ENCODE results near the gene DLG5. TPM values are rescaled to one million over a fixed set of nuclear protein-coding genes. Genes with fewer than 3 reads are reported as not detected.

Gene DLG5
- total and polyA plus RNA-seq, 9 of the 15 experiments (the other 6 are each of a cell fraction or from before 2014, with no cell fraction given), result 1.4 to 26.8 (median 11.2) TPM

GRCh38 chr10:77794256-77795142 is 132.1 kb downstream of the DLG5 start:
- intact Hi-C loops (cut with micrococcal nuclease), result no loop called here
- POLR2A ChIA-PET, result no interaction called here
- DNase-seq (ENCODE audit: extremely low read depth in 1 of 4, low spot score in 3 of 4) (no peak), ATAC-seq (no peak), FAIRE-seq (no peak)
- in situ Hi-C loops (cut with MboI), result no loop called here
- H3K4me3 ChIP-seq, result no peak overlapping the region
- 91% methylated on average over 23 of the region's 23 CpGs for WGBS (ENCODE audit: insufficient coverage, low coverage, missing lambda C conversion rate)
- BruUV-seq (replicated peaks), result no TSS peak
- H2AFZ ChIP-seq (ENCODE audit: low read depth, low read length), result no peak overlapping the region
- no peak overlapping the region for H3K4me2 ChIP-seq (ENCODE audit: insufficient read depth, low read length)
- H3K9ac ChIP-seq (ENCODE audit: insufficient read depth in 1 of 2, low read depth in 2 of 2, low read length in 2 of 2), result no peak overlapping the region
- H3K27me3 ChIP-seq (ENCODE audit: control insufficient read depth in 2 of 2, insufficient read depth in 2 of 2, low read length in 2 of 2), result no peaks in the 10 kb centered on the region
- CTCF ChIA-PET (ENCODE audit: low intra/inter-chr PET ratio), result no interaction called here
- H3K36me3 ChIP-seq (ENCODE audit: control insufficient read depth, insufficient read depth, low read length), result peaks cover 70% of the 10 kb centered on the region; the same call in 2 of the 3 replicates
- H3K4me1 ChIP-seq (replicated peaks in 1 of 2; ENCODE audit: control insufficient read depth in 2 of 2, insufficient read depth in 2 of 2, low read length in 2 of 2), result no peaks in the 10 kb centered on the region
- no peaks in the 10 kb centered on the region for H3K9me3 ChIP-seq (replicated peaks; ENCODE audit: control insufficient read depth, insufficient read depth, low read depth, low read length)
- H3K27ac ChIP-seq (ENCODE audit: extremely low read depth, low read depth, low read length), result no peak overlapping the region
- H3K9me1 ChIP-seq (ENCODE audit: control insufficient read depth, insufficient read depth, low read length), result no peaks in the 10 kb centered on the region
- peaks cover 9% of the 10 kb centered on the region; the same call in 1 of the 2 replicates for H4K20me1 ChIP-seq (replicated peaks; ENCODE audit: control insufficient read depth, insufficient read depth, low read length)
- H3K79me2 ChIP-seq (ENCODE audit: control insufficient read depth, insufficient read depth, low read length), result no peaks in the 10 kb centered on the region
- peak; percentile 40; the same call in 1 of the 2 replicates for TF ChIP-seq POLR2G (IDR thresholded peaks at IDR 0.05; ENCODE audit: low read depth, low read length)
- TF ChIP-seq CBFB (CRISPR knock-in tag; IDR thresholded peaks at IDR 0.05), result no peak

GRCh38 chr10:77793831-77794230 is 132.7 kb downstream of the DLG5 start:
- H3K36me3 ChIP-seq (ENCODE audit: control insufficient read depth, insufficient read depth, low read length), result peaks cover 63% of the 10 kb centered on the region; the same call in 2 of the 3 replicates
- ATAC-seq, result no peak
- ChIA-PET POLR2A (no interaction called here), CTCF (ENCODE audit: low intra/inter-chr PET ratio) (no interaction called here)
- no peaks in the 10 kb centered on the region for H3K79me2 ChIP-seq (ENCODE audit: control insufficient read depth, insufficient read depth, low read length)
- 71% methylated on average over 7 of the region's 7 CpGs for WGBS (ENCODE audit: insufficient coverage, low coverage, missing lambda C conversion rate)
- H3K4me1 ChIP-seq (replicated peaks in 1 of 2; ENCODE audit: control insufficient read depth in 2 of 2, insufficient read depth in 2 of 2, low read length in 2 of 2), result no peaks in the 10 kb centered on the region
- H4K20me1 ChIP-seq (replicated peaks; ENCODE audit: control insufficient read depth, insufficient read depth, low read length), result 0 out of 2 replicates have a peak, but pooled peaks cover 3% of the 10 kb centered on the region
- H3K27ac ChIP-seq (ENCODE audit: extremely low read depth, low read depth, low read length), result no peak overlapping the region
- H3K9me3 ChIP-seq (replicated peaks; ENCODE audit: control insufficient read depth, insufficient read depth, low read depth, low read length), result no peaks in the 10 kb centered on the region
- DNase-seq (ENCODE audit: extremely low read depth in 1 of 4, low spot score in 3 of 4), result no peak
- in situ Hi-C loops (cut with MboI), result no loop called here
- FAIRE-seq, result no peak
- H3K4me2 ChIP-seq (ENCODE audit: insufficient read depth, low read length), result no peak overlapping the region
- no peak overlapping the region for H2AFZ ChIP-seq (ENCODE audit: low read depth, low read length)
- H3K27me3 ChIP-seq (ENCODE audit: control insufficient read depth in 2 of 2, insufficient read depth in 2 of 2, low read length in 2 of 2), result no peaks in the 10 kb centered on the region
- no peaks in the 10 kb centered on the region for H3K9me1 ChIP-seq (ENCODE audit: control insufficient read depth, insufficient read depth, low read length)
- H3K4me3 ChIP-seq, result no peak overlapping the region
- no TSS peak for BruUV-seq (replicated peaks)
- intact Hi-C loops (cut with micrococcal nuclease), result no loop called here
- no peak overlapping the region for H3K9ac ChIP-seq (ENCODE audit: insufficient read depth in 1 of 2, low read depth in 2 of 2, low read length in 2 of 2)
- TF ChIP-seq MXD1 (CRISPR knock-in tag; IDR thresholded peaks at IDR 0.05; ENCODE audit: borderline replicate concordance, poor library complexity, severe bottlenecking), result no peak
- no peak for TF ChIP-seq TCFL5 (CRISPR knock-in tag; conservative IDR thresholded peaks at IDR 0.05)
- TF ChIP-seq HDAC8 (tag; IDR thresholded peaks at IDR 0.05), result no peak
- TF ChIP-seq ZNF507 (tag; conservative IDR thresholded peaks at IDR 0.05), result no peak
- TF ChIP-seq TEAD1 (CRISPR knock-in tag; IDR thresholded peaks at IDR 0.05), result no peak
- no peak for TF ChIP-seq HMGN3 (IDR thresholded peaks at IDR 0.05; ENCODE audit: borderline replicate concordance, extremely low read depth, insufficient read length, low read depth, low read length)
- no peak for TF ChIP-seq MXI1 (IDR thresholded peaks at IDR 0.05; ENCODE audit: low read depth, low read length)
- TF ChIP-seq HINFP (tag; conservative IDR thresholded peaks at IDR 0.05; ENCODE audit: low read depth), result no peak
